Thyroid gland (tissue), 4 donors: ENCODE results near the gene CDHR5. TPM values are rescaled to one million over a fixed set of nuclear protein-coding genes. Genes with fewer than 3 reads are reported as not detected.
"Not testable (repeated sequence)": the region's sequence is repeated elsewhere in the genome, so short reads cannot be mapped to it uniquely, and the experiment has no call there.

Experiments
- DNase-seq, 2 donors: peaks; one replicate each; pipeline ENCODE4 v3.0.0-alpha.2; 2019
- H3K27ac ChIP-seq, 3 donors: fragments of 200-600 bp; sonication (generic); 1 replicate in 2 of 3; 2 replicates in 1 of 3; pipeline ENCODE4 v1.5.1; 2016 to 2019; ENCODE audit warnings: mild to moderate bottlenecking in 1 of 3, moderate library complexity in 1 of 3
- H3K27me3 ChIP-seq: fragments of 200-600 bp; sonication (generic); one replicate; pipeline ENCODE4 v1.5.1; 2019
- H3K36me3 ChIP-seq, 2 donors: fragments of 200-600 bp; sonication (generic); one replicate each; pipeline ENCODE4 v1.5.1; 2016 to 2019
- H3K4me1 ChIP-seq, 2 donors: fragments of 200-600 bp; sonication (generic); one replicate each; pipeline ENCODE4 v1.5.1; 2017 to 2019
- H3K4me3 ChIP-seq, 3 donors: fragments of 200-600 bp; sonication (generic); replicated peaks in 1 of 3; 1 replicate in 2 of 3; 2 replicates in 1 of 3; pipeline ENCODE4 v1.5.1; 2016; ENCODE audit warnings: mild to moderate bottlenecking in 1 of 3
- H3K9me3 ChIP-seq: fragments of 200-600 bp; sonication (generic); one replicate; pipeline ENCODE4 v1.5.1; 2017
- POLR2A ChIP-seq, 2 donors: fragments of 450-650 bp; IDR thresholded peaks; one replicate each; pipeline ENCODE4 v1.6.1; 2017; ENCODE audit warnings: antibody characterized with exemption in 2 of 2, mild to moderate bottlenecking in 2 of 2, moderate library complexity in 1 of 2
- WGBS, 2 donors: methylation state at CpG; one replicate each; pipeline ENCODE4 v1.1.5; 2017; 5-methylcytosine and 5-hydroxymethylcytosine counted together
- intact Hi-C: fragments of 100-400 bp; cut with DNase I; formaldehyde crosslinking; loops from one replicate; pipeline ENCODE4 v1.15.1; 2023
- total RNA-seq, 4 donors: library from RNA; depleted of rRNA; stranded (reverse); fragments of >200 nt; gene quantifications; one replicate each; pipeline ENCODE4 v1.2.3, GENCODE V29; 2016
- TF ChIP-seq, protein P1 (sequence below), 6 experiments: fragments of 200-600 bp in 3 of 6; fragments of 450-650 bp in 3 of 6; sonication (generic) in 3 of 6; IDR thresholded peaks; one replicate each; pipeline ENCODE4 v1.5.1; 2016 to 2019; ENCODE audit warnings: antibody characterized with exemption in 6 of 6, mild to moderate bottlenecking in 2 of 6, inconsistent platforms in 1 of 6, moderate library complexity in 1 of 6

Gene CDHR5
- total RNA-seq, 4 donors from 2014 or later, result not detected

DNA sequence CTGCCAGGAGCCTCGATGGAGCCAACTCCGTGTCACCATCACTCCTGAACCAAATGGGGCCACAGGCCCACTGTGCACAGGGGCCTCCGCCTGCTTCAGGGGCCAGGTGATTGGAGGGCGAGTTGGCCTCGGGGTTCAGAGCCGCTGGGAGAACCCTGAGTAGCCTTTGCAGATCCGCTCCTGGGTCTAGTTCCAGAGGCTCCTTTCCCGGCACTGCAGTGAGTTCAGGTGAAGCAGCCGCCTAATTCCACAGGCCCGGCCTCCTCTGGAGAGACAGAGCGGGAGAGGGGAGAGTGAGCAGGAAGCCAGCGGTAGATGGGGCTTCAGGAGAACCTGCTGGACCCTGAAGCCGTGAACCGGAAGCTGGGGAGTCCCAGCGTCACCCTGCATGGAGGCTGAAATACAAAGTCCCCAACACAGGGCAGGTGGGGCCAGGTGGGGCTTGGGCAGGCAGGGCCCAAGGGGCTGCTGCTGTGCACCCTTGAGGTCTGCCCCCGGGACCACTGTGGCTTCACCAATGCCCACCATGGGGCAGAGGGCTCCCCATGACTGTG is 34.9 kb upstream of the CDHR5 start:
- H3K36me3 ChIP-seq, result peaks cover 0 to 12% of the 10 kb centered on the region in 2 donors
- DNase-seq, result no peak
- TF ChIP-seq POLR2A (IDR thresholded peaks at IDR 0.05), result no peak
- TF ChIP-seq, protein P1, sequence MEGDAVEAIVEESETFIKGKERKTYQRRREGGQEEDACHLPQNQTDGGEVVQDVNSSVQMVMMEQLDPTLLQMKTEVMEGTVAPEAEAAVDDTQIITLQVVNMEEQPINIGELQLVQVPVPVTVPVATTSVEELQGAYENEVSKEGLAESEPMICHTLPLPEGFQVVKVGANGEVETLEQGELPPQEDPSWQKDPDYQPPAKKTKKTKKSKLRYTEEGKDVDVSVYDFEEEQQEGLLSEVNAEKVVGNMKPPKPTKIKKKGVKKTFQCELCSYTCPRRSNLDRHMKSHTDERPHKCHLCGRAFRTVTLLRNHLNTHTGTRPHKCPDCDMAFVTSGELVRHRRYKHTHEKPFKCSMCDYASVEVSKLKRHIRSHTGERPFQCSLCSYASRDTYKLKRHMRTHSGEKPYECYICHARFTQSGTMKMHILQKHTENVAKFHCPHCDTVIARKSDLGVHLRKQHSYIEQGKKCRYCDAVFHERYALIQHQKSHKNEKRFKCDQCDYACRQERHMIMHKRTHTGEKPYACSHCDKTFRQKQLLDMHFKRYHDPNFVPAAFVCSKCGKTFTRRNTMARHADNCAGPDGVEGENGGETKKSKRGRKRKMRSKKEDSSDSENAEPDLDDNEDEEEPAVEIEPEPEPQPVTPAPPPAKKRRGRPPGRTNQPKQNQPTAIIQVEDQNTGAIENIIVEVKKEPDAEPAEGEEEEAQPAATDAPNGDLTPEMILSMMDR (IDR thresholded peaks at IDR 0.05), result no peak
- no peak overlapping the region for H3K27ac ChIP-seq
- 97% methylated on average over 14 to 15 of the region's 16 CpGs for WGBS, 2 donors
- H3K27me3 ChIP-seq, result no peaks in the 10 kb centered on the region
- H3K4me1 ChIP-seq, result no peaks in the 10 kb centered on the region
- no peak overlapping the region for H3K4me3 ChIP-seq
- no peaks in the 10 kb centered on the region for H3K9me3 ChIP-seq
- intact Hi-C loops, result loop anchor here (10.0 kb wide), 1 partner anchor 65 kb away; no protein-coding TSS in a partner anchor

DNA sequence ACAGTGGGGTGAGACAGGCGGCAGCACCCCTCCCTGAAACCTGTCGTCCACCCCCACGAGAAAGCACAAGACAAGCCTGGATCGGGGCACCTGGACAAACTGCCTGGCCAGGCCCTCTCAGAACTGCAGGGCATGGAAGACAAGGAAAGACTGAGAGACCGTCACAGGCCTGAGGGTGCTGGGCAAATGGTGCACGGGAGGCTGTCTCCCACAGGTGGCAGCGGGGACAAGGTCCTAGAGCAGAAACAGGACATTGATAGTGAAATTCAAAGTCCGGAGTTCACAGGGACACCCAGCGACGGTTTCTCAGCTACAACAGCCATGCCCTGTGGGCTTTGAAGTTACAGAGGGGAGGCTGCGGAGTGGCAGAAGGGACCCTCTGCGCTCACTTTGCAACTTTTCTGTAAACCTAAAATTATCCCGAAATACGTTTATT is 33.0 kb upstream of the CDHR5 start:
- no peak for TF ChIP-seq POLR2A (IDR thresholded peaks at IDR 0.05)
- TF ChIP-seq, protein P1 (IDR thresholded peaks at IDR 0.05), result no peak
- no peak for DNase-seq
- Histone ChIP-seq H3K27me3 (no peaks in the 10 kb centered on the region), H3K9me3 (no peaks in the 10 kb centered on the region), H3K27ac (no peak overlapping the region), H3K4me1 (no peaks in the 10 kb centered on the region), H3K36me3 (peaks cover 5 to 6% of the 10 kb centered on the region in 2 donors), H3K4me3 (no peak overlapping the region)
- intact Hi-C loops, result no loop called here
- WGBS, 2 donors, result 91 to 92% methylated on average over 12 to 14 of the region's 14 CpGs

DNA sequence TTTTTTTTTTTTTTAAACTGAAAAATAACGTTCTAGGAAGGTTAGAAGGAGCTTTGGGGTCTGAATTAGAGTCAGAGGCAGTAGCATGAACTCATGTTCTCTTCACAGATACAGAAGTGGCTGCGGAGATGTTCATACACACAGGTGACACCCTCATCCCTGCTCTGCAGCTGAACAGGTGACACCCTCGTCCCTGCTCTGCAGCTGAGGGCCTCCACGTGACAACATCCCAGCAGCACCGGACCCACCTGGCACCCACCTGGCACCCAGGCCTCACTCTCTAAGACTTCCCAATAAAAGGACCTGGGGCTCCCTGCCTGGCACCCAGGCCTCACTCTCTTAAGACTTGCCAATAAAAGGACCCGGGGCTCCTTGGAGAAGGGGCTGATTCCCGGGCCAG is 32.1 kb upstream of the CDHR5 start:
- H3K36me3 ChIP-seq, result peaks cover 5 to 6% of the 10 kb centered on the region in 2 donors
- 89 to 93% methylated on average over 7 of the region's 7 CpGs for WGBS, 2 donors
- no peak overlapping the region for H3K27ac ChIP-seq
- no peak for TF ChIP-seq POLR2A (IDR thresholded peaks at IDR 0.05)
- TF ChIP-seq, protein P1 (IDR thresholded peaks at IDR 0.05), result no peak
- H3K4me1 ChIP-seq, result no peaks in the 10 kb centered on the region
- no peak overlapping the region for H3K4me3 ChIP-seq
- H3K27me3 ChIP-seq, result no peaks in the 10 kb centered on the region
- intact Hi-C loops, result no loop called here
- DNase-seq, result no peak
- H3K9me3 ChIP-seq, result no peaks in the 10 kb centered on the region

DNA sequence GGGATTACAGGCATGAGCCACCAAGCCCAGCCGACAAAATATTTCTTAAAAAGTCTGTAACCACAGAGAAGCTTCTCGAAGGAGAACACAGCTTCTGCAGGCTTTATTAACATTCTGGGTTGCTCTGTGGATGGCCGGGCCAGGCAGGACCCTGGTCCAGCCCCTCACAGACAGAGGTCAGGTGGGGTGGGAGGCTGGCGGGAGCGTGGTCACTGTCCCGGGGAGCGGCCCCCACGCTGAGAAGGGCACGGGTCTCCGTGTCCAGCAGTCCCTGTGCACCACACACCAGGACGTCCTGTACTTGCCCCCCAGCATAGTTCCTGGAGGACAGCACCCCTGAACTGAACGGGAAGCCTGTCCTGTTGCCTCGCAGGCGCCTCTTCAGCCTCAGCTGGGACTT is 31.7 kb upstream of the CDHR5 start:
- TF ChIP-seq POLR2A (IDR thresholded peaks at IDR 0.05), result no peak
- TF ChIP-seq, protein P1 (IDR thresholded peaks at IDR 0.05), result no peak
- intact Hi-C loops, result no loop called here
- Histone ChIP-seq H3K9me3 (no peaks in the 10 kb centered on the region), H3K36me3 (peaks cover 5 to 6% of the 10 kb centered on the region in 2 donors), H3K27ac (no peak overlapping the region), H3K4me3 (no peak overlapping the region), H3K4me1 (no peaks in the 10 kb centered on the region), H3K27me3 (no peaks in the 10 kb centered on the region)
- no peak for DNase-seq
- WGBS, 2 donors, result 94% methylated on average over 9 to 14 of the region's 14 CpGs

DNA sequence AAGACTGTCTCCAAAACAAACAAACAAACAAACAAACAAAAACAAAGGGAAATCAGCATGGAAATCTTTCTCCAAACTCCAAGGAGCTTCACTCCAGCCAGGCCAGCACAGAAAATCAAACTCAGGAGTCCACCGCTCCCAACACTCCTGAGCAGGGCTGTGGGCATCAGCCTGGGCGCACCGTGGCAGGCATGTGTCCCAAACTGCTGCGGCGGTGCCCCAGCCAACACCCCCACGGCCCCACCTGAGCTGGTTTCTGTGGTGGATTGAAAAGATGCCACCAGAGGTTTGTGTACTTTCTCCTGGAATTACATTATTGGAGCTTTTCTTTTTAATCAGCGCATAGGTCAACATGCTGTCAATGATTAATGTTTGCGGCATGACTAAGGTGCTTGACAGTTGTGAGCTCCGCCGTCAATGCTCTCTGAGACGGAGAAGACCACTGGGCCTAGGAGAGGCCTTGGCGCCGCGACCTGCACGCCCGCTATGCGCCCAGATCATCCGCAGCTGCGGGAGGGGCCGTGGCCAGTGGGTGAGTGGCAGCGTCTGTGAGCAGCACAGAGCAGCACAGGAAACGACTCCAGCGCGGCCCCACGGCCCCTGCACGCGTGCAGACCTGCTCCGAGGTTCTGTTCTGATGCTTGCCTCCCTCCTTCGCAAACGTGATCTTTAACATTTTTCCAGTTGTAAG is 30.4 kb upstream of the CDHR5 start:
- H3K27me3 ChIP-seq, result no peaks in the 10 kb centered on the region
- H3K9me3 ChIP-seq, result no peaks in the 10 kb centered on the region
- no peak for DNase-seq
- no peaks in the 10 kb centered on the region for H3K4me1 ChIP-seq
- TF ChIP-seq POLR2A (IDR thresholded peaks at IDR 0.05), result no peak
- TF ChIP-seq, protein P1 (IDR thresholded peaks at IDR 0.05), result no peak
- intact Hi-C loops, result no loop called here
- 94% methylated on average over 30 of the region's 30 CpGs for WGBS, 2 donors
- H3K36me3 ChIP-seq, result peaks cover 7 to 9% of the 10 kb centered on the region in 2 donors
- no peak overlapping the region for H3K27ac ChIP-seq
- H3K4me3 ChIP-seq, result no peak overlapping the region

DNA sequence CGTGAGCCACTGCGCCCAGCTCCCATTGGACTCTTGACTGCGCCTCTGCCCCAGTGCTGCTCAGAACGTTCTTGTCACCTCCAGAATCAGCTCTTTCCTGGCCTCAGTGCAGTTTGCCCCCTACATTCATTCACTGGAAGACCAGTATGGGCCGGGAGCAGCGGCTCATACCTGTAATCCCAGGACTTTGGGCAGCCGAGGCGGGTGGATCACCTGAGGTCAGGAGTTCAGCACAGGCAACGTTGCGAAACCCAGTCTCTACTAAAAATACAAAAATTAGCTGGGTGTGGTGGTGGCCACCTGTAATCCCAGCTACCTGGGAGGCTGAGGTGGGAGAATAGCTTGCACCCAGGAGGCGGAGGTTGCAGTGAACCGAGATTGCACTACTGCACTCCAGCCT is 29.7 kb upstream of the CDHR5 start:
- H3K36me3 ChIP-seq, intact Hi-C loops: not testable (repeated sequence)

More for the DNA sequence above, 29.7 kb upstream of the CDHR5 start:
- not testable (repeated sequence) for H3K9me3 ChIP-seq, H3K27me3 ChIP-seq, H3K4me3 ChIP-seq, H3K4me1 ChIP-seq, DNase-seq, H3K27ac ChIP-seq
- whole genome bisulfite sequencing, 2 donors, result 94 to 98% methylated on average over 10 to 12 of the region's 12 CpGs
